GM23248 (cell line): ENCODE data around the gene HMOX1. TPM values are rescaled to one million over a fixed set of nuclear protein-coding genes. Genes with fewer than 3 reads are reported as not detected.
A peak's percentile ranks its signal among the peaks of the same experiment; 100 is the strongest.

ENCODE experiments used
- DNase-seq: peaks from one replicate; pipeline ENCODE4 v3.0.0-alpha.2; 2015
- H2AFZ ChIP-seq: fragments of 200-600 bp; sonication (generic); 2 replicates; pipeline ENCODE4 v1.6.1; 2016; ENCODE audit warnings: antibody characterized with exemption
- H3F3A ChIP-seq: fragments of 200-600 bp; sonication (generic); 2 replicates; pipeline ENCODE4 v1.6.1; 2016; ENCODE audit warnings: mild to moderate bottlenecking, antibody characterized with exemption, mixed run types; ENCODE audit not compliant: insufficient read depth
- H3K27ac ChIP-seq: fragments of 200-600 bp; sonication (generic); 2 replicates; pipeline ENCODE4 v1.5.1; 2016; ENCODE audit warnings: mild to moderate bottlenecking
- H3K27me3 ChIP-seq: fragments of 200-600 bp; sonication (generic); replicated peaks from 2 replicates; pipeline ENCODE4 v1.6.1; 2016; ENCODE audit warnings: mild to moderate bottlenecking; ENCODE audit not compliant: insufficient read depth
- H3K36me3 ChIP-seq: fragments of 200-600 bp; sonication (generic); 2 replicates; pipeline ENCODE4 v1.6.1; 2016; ENCODE audit warnings: low read depth, mild to moderate bottlenecking
- H3K4me1 ChIP-seq: fragments of 200-600 bp; sonication (generic); 2 replicates; pipeline ENCODE4 v1.6.1; 2016; ENCODE audit warnings: mild to moderate bottlenecking; ENCODE audit not compliant: insufficient read depth
- H3K4me2 ChIP-seq: fragments of 200-600 bp; sonication (generic); one replicate; pipeline ENCODE4 v1.6.1; 2016; ENCODE audit warnings: mild to moderate bottlenecking; ENCODE audit not compliant: unreplicated experiment
- H3K4me3 ChIP-seq: fragments of 200-600 bp; sonication (generic); 2 replicates; pipeline ENCODE4 v1.5.1; 2016; ENCODE audit warnings: mild to moderate bottlenecking
- H3K79me2 ChIP-seq: fragments of 200-600 bp; sonication (generic); 2 replicates; pipeline ENCODE4 v1.6.1; 2016; ENCODE audit warnings: mild to moderate bottlenecking; ENCODE audit not compliant: insufficient read depth
- H3K9ac ChIP-seq: fragments of 200-600 bp; sonication (generic); 2 replicates; pipeline ENCODE4 v1.6.1; 2016; ENCODE audit warnings: mild to moderate bottlenecking
- H3K9me2 ChIP-seq: fragments of 200-600 bp; sonication (generic); 2 replicates; pipeline ENCODE4 v1.6.1; 2016; ENCODE audit warnings: mixed run types, mild to moderate bottlenecking, moderate library complexity; ENCODE audit not compliant: insufficient read depth
- H3K9me3 ChIP-seq: fragments of 200-600 bp; sonication (generic); one replicate; pipeline ENCODE4 v1.6.1; 2017; ENCODE audit warnings: low read depth
- H4K20me1 ChIP-seq: fragments of 200-600 bp; sonication (generic); 2 replicates; pipeline ENCODE4 v1.6.0; 2016; ENCODE audit not compliant: insufficient read depth
- EZH2 ChIP-seq: fragments of 200-600 bp; sonication (generic); IDR thresholded peaks from 2 replicates; pipeline ENCODE4 v1.6.1; 2018; ENCODE audit warnings: antibody characterized with exemption, mild to moderate bottlenecking; ENCODE audit not compliant: insufficient read depth, poor library complexity, severe bottlenecking
- EZH2phosphoT487 ChIP-seq: fragments of 200-600 bp; sonication (generic); IDR thresholded peaks from 2 replicates; pipeline ENCODE4 v1.6.1; 2018; ENCODE audit warnings: antibody characterized with exemption, moderate library complexity, mild to moderate bottlenecking, low read depth; ENCODE audit not compliant: insufficient read depth
- WGBS, 2 experiments: methylation state at CpG; one replicate each; pipeline ENCODE4 v1.1.6; 2015 to 2017; ENCODE audit warnings: low lambda C conversion rate in 2 of 2, low coverage in 1 of 2; ENCODE audit errors: missing lambda C conversion rate in 2 of 2; 5-methylcytosine and 5-hydroxymethylcytosine counted together
- in situ Hi-C: fragments of 300-500 bp; cut with MboI; formaldehyde crosslinking; loops from 2 replicates; pipeline ENCODE4 v1.15.0; 2020
- polyA plus RNA-seq: library from polyadenylated mRNA; unstranded; fragments of >200 nt; fragmentation: Nextera tagmentation; extraction: Ambion mirVana; gene quantifications from 2 replicates; pipeline ENCODE4 v1.2.1, GENCODE V29; 2016
- total RNA-seq: library from RNA; depleted of rRNA; stranded (reverse); fragments of >200 nt; shearing (Covaris generic); gene quantifications from 2 replicates; pipeline ENCODE4 v1.2.3, GENCODE V29; 2014

HMOX1 gene
- total and polyA plus RNA-seq, 2 experiments from 2014 or later = 44.3 to 82.9 TPM

- WGBS, 2 experiments = 92 to 93% methylated on average over 12 of the region's 12 CpGs
- H4K20me1 ChIP-seq = no peaks in the 10 kb centered on the region
- no peaks in the 10 kb centered on the region for H3K9me3 ChIP-seq
- in situ Hi-C loops = loop anchor here (5.0 to 25.0 kb wide), 2 partner anchors 151 to 681 kb away; no protein-coding TSS in a partner anchor
- H3K4me2 ChIP-seq = no peak overlapping the region
- no peaks in the 10 kb centered on the region for H3K9me2 ChIP-seq
- H2AFZ ChIP-seq = 0 out of 2 replicates have a peak overlapping the region, but pooled peaks have one; percentile 48
- no peak for TF ChIP-seq EZH2
- no peak for TF ChIP-seq EZH2phosphoT487
- peak; percentile 16 for DNase-seq
- no peaks in the 10 kb centered on the region for H3K36me3 ChIP-seq
- H3K4me1 ChIP-seq = peaks cover 14% of the 10 kb centered on the region
- no peak overlapping the region for H3K4me3 ChIP-seq
- H3K27me3 ChIP-seq = no peaks in the 10 kb centered on the region
- peak overlapping the region; percentile 41; the same call in 1 of the 2 replicates for H3K27ac ChIP-seq
- H3K79me2 ChIP-seq = no peaks in the 10 kb centered on the region
- H3K9ac ChIP-seq = 0 out of 2 replicates have a peak overlapping the region, but pooled peaks have one; percentile 26
- H3F3A ChIP-seq = peaks cover 5% of the 10 kb centered on the region
Measured at GRCh38 chr22:35431483-35432227, 50.8 kb downstream of the HMOX1 start.

GRCh38 chr22:35432228-35432905, 51.5 kb downstream of the HMOX1 start:
- Histone ChIP-seq H4K20me1 (no peaks in the 10 kb centered on the region), H3K79me2 (no peaks in the 10 kb centered on the region), H3F3A (no peaks in the 10 kb centered on the region; the same call in 1 of the 2 replicates), H3K4me1 (peaks cover 7% of the 10 kb centered on the region; the same call in 1 of the 2 replicates), H2AFZ (no peak overlapping the region), H3K9ac (no peak overlapping the region), H3K4me3 (no peak overlapping the region), H3K27me3 (no peaks in the 10 kb centered on the region), H3K9me3 (no peaks in the 10 kb centered on the region), H3K4me2 (no peak overlapping the region), H3K36me3 (no peaks in the 10 kb centered on the region), H3K27ac (no peak overlapping the region), H3K9me2 (no peaks in the 10 kb centered on the region)
- WGBS, 2 experiments = 93 to 95% methylated on average over 13 of the region's 13 CpGs
- TF ChIP-seq EZH2phosphoT487 (no peak), EZH2 (no peak)
- in situ Hi-C loops = loop anchor here (5.0 to 25.0 kb wide), 2 partner anchors 150 to 680 kb away; no protein-coding TSS in a partner anchor
- DNase-seq = no peak

- no peak for DNase-seq
- H3K9me3 ChIP-seq = no peaks in the 10 kb centered on the region
- no peaks in the 10 kb centered on the region for H3K36me3 ChIP-seq
- no peak overlapping the region for H3K4me2 ChIP-seq
- in situ Hi-C loops = loop anchor here (5.0 to 25.0 kb wide), 2 partner anchors 148 to 678 kb away; no protein-coding TSS in a partner anchor
- H3K27me3 ChIP-seq = no peaks in the 10 kb centered on the region
- peaks cover 4% of the 10 kb centered on the region; the same call in 1 of the 2 replicates for H3K4me1 ChIP-seq
- no peaks in the 10 kb centered on the region for H4K20me1 ChIP-seq
- H3K9me2 ChIP-seq = no peaks in the 10 kb centered on the region
- H3K4me3 ChIP-seq = no peak overlapping the region
- H3F3A ChIP-seq = no peaks in the 10 kb centered on the region; the same call in 1 of the 2 replicates
- H3K79me2 ChIP-seq = no peaks in the 10 kb centered on the region
- WGBS, 2 experiments = 96 to 97% methylated on average over 5 of the region's 5 CpGs
- TF ChIP-seq EZH2phosphoT487 (no peak), EZH2 (no peak)
- no peak overlapping the region for H2AFZ ChIP-seq
- no peak overlapping the region for H3K27ac ChIP-seq
- H3K9ac ChIP-seq = no peak overlapping the region
Measured at GRCh38 chr22:35434061-35434710, 53.3 kb downstream of the HMOX1 start.

- in situ Hi-C loops = loop anchor here (25.0 kb wide), 1 partner anchor 677 kb away; no protein-coding TSS in a partner anchor
Measured at GRCh38 chr22:35435201-35435740, 54.4 kb downstream of the HMOX1 start.

More at GRCh38 chr22:35435201-35435740, 54.4 kb downstream of the HMOX1 start:
- no peaks in the 10 kb centered on the region for H3K9me2 ChIP-seq
- WGBS, 2 experiments = 87 to 93% methylated on average over 7 to 8 of the region's 8 CpGs
- peak; percentile 18 for DNase-seq
- no peaks in the 10 kb centered on the region for H4K20me1 ChIP-seq
- H3K27ac ChIP-seq = no peak overlapping the region
- H3K4me2 ChIP-seq = no peak overlapping the region
- TF ChIP-seq EZH2phosphoT487 (no peak), EZH2 (no peak)
- H3F3A ChIP-seq = no peaks in the 10 kb centered on the region; the same call in 1 of the 2 replicates
- H3K4me1 ChIP-seq = peaks cover 4% of the 10 kb centered on the region; the same call in 1 of the 2 replicates
- H3K9ac ChIP-seq = no peak overlapping the region
- H3K27me3 ChIP-seq = no peaks in the 10 kb centered on the region
- no peaks in the 10 kb centered on the region for H3K36me3 ChIP-seq
- H3K79me2 ChIP-seq = no peaks in the 10 kb centered on the region
- H2AFZ ChIP-seq = no peak overlapping the region
- H3K9me3 ChIP-seq = no peaks in the 10 kb centered on the region
- no peak overlapping the region for H3K4me3 ChIP-seq
